DMS114 treated with DMSO at 0.1 percent for 48 hours (cell line): ENCODE results near the gene TNFSF15.

Source experiments
- DNase-seq: peaks from one replicate; lab custom pipeline; 2025; ENCODE audit not compliant: unreplicated experiment; lab: John Stamatoyannopoulos, UW

Gene TNFSF15

DNA sequence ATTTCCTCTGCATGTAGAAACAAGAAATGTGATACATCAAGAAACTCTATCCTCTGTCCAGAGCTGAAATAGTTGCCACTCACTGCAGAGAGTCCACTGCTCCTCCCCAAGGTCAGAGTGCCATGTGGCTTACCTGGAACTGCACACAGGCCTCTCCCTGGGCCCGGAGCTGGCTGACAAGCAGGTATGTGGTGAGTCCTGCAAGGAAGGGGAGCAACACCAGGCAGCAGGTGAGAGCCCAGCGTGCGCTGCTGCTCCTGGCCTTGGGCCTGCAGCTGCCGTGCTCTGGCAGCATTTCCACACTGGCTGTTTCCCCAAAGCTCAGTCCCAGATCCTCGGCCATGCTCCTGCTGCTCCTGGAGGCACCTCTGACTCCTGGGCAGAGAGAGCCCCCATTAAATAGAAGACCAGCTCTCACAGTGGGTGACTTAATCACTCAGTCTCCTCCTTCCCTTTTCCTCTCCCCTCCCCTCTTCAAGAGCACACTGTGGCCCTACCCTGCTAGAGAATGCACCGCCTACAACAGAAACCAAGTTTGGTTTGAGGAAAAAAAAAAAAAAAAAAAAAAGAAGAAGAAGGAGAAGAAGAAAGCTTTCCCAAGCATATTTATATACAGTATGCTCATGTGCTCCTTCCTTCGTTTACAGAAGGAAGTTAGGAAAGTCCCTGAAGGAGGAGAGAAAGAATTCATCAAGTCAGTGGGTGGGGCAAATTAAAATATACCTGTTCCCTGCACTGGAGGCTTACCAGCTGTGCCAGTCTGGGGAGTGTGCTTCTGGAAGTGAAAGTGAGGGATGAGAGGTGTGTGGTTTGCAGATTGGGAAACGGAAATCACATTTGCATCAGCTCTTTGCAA lies at the start of gene TNFSF15:
TSS of gene TNFSF15 (minus strand) at position 370 of the 856 bp plus-strand sequence. CDS start at position 343, 27 bp downstream.
- DNase-seq: no peak

DNA sequence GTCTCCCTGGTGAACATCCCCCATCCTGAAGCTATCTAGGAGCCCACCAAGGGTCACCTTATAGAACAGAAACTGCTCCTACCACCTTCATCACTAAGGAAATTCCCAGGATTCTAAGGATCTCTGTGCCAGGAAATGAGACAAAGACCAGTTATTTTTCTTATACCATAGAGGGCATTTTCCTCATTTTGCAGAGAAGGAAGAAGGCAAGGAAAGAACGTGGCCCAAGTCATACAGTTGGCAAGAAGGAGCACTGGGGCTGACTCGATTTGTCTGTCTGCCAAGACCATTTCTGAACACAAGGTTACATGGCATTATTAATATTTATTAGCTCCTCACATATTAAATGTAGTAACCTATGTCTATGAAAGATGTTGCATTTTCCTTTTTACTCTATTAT lies 49.6 kb upstream of the TNFSF15 start:
- no peak for DNase-seq

DNA sequence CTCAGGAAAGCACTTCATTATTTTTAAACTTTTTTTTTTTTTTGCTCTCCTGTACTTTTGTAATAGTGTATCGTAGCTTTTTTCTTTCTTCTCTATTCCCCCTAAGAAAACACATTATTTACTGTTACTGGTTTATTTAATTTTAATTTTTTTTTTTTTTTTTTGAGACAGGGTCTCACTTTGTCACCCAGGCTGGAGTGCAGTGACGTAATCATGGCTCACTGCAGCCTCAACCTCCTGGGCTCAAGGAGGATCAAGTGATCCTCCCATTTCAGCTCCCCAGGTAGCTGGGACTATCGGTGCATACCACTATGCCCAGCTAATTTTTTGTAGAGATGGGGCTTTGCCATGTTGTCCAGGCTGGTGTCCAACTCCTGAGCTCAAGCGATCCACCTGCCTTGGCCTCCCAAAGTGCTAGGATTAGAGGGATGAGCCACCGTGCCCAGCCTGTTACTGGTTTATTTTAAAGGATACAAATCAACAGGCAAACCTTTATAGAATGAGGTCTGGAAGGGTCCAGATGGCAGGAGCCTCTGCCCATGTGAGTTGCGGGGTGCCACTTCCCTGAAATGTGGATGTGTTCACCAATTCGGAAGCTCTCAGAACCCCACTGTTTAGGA lies 49.0 kb upstream of the TNFSF15 start:
- no peak for DNase-seq

DNA sequence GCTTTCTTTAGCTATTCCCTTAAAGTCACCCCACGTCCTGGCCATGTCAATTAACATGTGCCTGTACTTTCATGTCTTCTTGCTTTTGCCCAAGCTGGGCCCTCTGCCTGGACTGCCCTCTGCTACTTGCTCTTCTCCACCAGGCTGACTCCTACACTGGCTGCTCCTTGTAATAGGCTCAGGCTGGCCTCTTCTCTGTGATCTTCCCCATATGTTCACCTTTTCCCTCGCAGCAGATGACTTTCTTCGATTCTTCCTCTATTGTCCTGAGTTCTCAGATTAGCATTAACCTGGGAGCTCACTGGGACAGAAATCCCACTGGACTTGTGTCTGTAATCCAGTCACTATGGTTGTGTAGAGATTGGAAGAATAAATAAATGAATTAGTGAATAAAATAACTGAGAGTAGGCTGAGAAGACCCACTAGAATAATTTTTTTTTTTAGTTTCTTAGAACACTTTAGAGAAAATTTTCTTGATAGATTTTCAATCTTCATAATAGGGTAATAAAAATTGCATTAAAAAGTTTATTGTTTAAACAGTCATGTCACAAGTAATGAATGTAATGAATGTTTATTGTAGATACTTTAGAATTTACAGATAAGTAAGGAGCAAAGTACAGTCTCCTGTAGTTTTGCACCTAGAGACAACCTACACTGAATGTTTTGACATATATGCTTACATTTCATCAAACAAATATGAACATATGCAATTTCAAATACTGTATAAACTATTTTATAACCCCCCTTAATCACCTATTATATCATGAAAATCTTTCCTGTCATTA lies 47.4 kb upstream of the TNFSF15 start:
- no peak for DNase-seq

DNA sequence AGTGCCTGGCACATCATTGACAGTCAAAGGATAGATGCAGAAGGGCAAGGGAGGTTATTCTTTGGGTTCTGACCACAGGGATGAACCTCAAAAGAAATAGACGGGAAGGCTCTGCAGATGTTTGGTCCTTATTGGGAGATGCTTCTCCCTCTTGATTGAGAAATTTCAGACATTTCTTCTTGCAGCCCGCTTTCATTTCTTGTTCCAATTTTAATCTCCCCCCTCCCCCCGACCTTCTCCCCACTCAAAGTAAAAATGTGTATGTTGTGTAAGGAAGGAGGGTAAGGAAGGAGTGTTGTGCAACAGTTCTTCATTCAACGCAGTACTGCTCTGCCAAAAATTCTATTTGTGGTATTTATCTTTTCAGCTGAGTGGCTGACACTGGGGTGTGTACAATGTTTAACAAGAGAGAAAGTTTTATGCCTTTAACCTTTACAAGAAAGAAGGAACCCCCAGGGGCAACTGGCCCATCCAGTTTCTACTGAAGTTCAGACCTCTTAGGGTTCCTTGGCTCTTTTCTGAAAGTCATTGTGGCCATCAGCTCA lies 46.3 kb upstream of the TNFSF15 start:
- no peak for DNase-seq

DNA sequence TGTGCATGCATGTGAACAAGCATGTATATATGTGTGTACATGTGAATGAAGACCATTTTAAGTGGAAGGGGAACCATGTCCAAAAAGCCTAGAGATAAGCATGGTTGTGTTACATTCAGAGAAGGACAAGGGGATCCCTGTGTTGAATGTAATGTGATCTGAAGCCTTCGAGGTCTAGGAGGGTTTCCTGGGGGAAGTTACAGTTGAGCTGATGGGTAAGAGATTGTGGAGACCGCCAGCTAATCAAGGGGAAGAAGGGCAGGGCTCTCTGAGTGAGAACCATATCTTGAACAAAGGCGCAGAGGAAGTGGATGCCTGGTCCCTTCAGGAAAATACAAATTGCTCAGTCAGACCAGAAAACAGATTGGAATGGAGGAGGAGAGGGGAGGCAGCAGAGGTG lies 45.5 kb upstream of the TNFSF15 start:
- no peak for DNase-seq

DNA sequence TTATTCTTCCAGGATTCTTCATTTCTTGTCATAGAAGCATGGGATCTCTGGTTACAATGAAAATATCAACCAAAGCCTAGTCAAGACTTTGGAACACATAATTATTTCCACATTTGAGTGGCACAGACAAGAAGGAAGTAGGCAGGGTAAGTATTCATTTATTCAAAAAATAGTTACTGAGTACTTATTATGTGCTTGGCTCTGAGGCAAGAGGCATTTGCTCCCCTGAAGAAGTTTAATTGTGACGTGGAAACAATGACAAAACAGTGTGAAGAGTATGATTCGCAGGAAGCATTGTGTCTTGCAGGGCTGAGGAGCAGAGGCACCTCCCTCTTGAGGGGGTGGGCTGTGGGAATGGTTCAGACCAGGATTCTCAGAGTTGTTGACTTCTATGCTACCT lies 45.0 kb upstream of the TNFSF15 start:
- DNase-seq: no peak

DNA sequence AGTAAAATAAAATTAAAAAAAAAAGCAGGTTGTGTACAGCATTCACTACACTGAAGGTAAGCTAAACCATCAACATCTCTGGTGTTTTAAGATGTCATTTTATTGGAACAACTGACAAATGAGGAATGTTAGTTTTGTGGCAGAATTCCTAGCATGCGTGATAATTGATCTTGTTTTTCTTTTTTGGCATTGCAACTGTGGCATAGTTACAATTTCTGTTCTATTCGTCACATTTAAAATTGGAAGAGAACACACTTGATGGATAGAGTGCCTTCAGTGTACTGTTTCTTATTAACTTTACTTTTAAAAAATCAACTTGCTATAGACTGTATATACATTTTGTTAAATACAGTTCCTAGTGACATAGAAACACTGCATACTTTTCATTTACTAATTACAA lies 43.6 kb upstream of the TNFSF15 start:
- DNase-seq: no peak

DNA sequence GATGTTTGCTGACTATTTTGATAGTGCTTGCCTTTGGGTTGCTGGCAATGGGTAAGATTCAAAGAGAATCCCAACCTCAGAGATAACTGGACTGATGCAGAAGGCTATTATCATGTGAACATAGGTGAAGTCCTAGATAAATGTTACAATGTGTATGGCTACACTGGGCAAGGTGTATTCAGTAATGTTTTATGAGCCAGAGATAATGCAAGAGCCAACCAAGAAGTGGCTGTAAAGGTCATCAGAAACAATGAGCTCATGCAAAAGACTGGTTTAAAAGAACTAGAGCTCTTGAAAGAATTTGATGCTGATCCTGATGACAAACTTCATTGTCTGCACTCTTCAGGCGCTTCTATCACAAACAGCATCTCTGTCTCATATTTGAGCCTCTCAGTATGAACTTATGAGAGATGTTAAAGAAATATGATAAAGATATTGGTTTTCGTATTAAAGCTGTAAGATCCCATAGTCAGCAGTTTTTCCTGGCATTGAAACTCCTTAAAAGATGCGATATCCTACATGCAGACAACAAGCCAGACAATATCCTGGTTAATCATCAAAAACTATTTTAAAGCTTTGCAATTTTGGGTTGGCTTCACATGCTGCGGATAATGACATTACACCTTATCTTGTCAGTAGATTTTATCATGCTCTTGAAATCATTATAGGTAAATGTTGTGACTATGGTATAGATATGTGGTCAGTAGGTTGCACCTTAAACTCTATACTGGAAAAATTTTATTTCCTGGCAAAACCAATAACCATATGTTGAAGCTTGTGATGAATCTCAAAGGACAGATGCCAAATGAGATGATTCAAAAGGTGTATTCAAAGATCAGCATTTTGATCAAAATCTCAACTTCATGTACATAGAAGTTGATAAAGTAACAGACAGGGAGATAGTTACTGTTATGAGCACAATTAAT lies 41.9 kb upstream of the TNFSF15 start:
- no peak for DNase-seq

DNA sequence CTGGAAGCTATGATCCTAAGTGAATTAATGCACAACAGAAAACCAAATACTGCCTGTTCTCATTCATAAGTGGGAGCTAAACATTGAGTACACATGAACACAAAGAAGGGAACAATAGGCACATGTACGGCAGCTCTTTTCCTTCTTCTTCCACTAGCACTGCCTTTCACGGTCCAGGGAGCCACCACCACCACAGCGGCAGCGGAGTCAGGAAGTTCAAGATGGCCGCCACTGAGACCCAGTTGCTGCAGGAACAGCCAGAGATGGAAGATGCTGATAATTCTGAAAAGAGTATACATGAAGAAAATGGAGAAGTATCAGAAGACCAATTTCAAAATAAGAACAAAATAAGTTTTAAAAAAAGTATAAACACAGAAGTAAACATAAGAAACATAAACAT lies 39.5 kb upstream of the TNFSF15 start:
- DNase-seq: no peak

DNA sequence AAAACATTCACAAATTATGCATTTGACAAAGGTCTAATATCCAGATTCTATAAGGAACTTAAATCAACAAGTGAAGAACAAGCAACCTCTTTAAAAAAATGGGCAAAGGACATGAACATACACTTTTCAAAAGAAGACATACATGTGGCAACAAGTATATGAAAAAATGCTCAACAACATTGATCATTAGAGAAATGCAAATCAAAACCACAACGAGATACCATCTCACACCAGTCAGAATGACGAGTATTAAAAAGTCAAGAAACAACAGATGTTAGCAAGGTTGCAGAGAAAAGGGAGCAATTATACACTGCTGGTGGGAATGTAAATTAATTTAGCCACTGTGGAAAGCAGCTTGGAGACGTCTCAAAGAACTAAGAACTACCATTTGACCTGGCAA lies 38.9 kb upstream of the TNFSF15 start:
- no peak for DNase-seq

DNA sequence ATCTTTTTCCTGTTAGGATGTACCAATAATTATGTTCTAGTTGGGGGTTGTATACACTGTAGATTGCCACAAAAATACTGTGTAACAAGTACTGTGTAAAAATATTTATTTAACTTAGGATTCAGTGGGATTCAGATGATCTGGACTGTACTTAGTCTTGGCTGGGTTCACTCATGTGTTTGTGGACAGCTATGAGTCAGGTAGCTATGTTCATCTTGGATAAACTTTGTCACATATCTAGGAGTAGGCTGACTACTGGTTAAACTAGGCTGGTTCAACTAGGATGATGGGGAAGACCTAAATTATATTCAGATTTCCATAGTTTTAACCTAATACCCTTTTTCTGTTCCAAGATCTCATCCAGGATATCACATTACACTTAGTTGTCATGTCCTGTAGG lies 32.1 kb upstream of the TNFSF15 start:
- no peak for DNase-seq

DNA sequence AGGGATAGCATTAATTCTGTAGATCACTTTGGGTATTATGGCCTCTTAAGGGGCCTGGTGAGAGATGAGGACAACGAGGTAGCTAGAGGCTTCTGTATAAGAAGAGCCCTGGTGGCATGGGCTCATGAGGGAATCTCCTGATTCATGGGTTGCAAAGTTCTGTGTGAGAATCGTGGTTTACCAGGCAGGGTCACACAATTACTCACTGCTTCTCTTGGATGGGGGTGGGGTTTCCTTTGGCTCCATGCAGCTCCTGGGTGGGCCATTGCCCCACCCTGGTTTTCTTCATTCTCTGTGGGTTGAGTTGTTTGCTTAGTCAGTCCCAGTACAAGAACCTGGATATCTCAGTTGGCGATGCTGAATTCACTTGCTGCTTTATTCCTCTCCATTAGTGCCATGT lies 30.9 kb upstream of the TNFSF15 start:
- no peak for DNase-seq

DNA sequence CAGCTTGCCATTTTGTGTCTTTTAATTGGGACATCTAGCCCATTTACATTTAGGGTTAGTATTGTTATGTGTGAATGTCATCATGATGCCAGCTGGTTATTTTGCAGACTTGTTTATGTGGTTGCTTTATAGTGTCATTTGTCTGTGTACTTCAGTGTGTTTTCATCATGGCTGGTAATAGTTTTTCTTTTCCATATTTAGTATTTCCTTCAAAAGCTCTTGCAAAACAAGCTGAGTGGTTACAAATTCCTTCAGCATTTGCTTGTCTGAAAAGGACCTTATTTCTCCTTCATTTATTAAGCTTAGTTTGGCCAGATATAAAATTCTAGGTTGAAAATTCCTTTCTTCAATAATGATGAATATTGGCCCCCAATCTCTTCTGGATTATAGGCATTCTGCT lies 28.5 kb upstream of the TNFSF15 start:
- DNase-seq: no peak

DNA sequence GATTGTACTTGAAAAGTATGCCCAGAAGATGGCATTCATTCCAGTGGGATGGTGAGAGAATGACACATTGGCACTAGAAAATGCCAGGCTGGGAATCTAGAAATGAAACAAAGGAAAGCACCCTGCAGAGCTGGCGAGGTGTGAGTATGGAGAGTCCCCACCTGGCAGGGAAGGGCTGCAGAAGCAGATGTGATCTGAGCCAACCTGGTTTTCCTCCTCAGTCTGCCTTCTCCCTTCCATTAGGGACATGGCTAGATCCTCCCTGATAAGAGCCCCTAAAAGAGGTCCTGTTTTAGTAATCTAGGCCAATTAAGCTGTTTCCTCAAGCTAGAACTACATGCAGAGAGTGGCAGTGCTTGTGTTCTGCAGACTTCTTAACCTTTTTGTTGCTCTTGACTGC lies 24.7 kb upstream of the TNFSF15 start:
- DNase-seq: no peak

DNA sequence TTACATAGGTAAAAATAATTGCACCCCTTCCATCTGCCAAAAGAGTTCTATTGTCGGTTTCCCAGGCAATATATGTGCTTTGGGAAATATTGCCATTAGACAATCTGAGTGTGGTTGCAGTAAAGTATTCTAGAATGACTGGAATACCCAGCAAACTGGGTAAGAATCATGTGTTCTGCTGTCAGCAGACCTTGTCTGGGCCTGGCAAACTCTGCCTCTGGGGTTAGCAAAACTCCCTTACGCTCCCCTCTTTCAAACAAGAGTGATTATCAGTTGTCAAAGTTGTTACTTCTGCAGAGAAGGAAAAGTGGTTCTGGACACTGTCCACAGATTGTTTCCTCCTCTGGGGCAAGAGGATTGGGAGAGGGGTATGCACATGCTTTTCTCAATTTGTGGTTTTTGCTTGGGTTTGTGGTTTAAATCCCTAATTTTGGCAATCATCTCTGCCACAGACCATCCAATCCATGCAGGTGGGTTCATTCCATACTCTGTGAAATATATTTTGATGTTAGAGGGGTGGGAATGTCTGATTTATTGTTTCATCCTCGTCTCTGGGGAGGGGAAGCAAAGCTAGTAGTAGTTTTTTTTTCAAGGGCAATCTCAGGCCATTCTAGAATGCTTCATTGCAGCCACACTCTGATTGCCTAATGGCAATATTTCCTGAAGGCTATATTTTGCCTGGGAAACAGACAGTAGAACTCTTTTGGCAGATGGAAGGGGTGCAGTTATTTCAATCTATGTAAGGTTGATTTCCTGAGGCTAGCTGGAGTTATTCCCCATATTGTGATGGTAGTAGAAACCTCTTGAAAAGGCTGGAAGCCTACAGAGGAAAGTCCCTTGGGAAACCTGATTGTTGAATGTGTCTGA lies 24.0 kb upstream of the TNFSF15 start:
- no peak for DNase-seq

DNA sequence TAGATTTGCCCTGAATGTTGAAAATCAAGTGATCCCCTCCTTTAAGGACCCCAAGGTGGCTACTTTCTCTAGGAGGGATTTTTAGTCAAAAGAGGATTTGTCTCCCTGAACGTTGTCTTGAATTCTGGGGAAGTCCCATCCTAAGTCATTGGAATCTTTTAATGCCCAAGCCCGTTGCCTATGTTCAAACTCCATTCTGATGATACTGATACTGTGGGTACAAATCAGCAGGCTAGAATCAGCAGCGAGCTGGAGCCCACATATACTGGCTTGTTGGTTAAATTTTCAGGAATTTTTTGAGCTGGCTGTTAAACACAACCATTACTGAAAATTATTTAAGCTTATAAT lies 22.4 kb upstream of the TNFSF15 start:
- no peak for DNase-seq

DNA sequence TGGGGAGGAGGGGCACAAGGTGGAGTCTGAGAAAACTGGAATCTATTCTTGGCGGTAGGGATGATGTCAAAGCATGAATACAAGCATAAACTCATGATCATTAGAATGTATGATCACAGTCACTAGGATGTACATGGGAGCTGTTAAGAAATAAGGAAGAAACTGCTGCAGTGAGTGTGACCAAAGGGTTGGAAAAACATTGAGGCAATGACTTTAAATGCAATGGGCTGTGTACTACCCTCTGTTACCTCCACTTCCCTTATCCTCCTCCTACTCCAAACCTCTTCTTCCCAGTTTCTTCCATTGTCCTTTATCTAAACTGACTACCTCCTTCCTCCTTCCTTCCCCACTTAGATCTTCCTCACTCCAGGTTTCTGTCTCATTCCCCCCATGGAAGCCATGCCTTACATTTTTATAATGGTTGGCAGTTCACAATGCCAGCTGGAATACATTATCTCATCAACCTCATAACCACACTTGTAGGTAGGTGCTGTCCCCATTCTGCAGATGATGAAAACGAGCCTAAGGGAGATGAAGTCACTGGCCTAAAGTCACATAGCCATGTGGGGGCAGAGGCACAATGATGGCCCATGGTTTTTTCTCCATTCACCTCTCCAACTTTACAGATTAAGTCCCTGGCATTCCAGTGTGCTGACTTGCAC lies 21.9 kb upstream of the TNFSF15 start:
- DNase-seq: no peak

DNA sequence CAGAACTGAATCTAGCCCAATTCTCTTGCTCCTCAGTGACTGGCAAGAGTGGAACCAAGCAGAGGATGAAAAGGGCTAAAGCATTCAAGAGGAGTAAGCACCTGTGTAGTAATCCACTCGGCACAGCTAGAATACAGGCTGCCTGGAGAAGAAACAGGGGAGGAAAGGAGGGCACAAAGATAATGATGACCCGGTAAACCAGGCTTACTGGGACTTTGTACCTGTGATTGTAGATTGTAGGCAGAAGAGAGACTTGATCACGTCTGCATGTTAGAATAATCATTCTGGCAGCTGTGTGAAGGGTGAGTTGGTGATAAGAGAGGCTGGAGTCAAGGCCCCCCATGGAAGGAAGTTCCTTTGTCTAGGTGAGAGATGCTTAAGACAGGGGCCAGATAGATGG lies 20.6 kb upstream of the TNFSF15 start:
- DNase-seq: no peak
